ENCODE data around the gene SNIP1.

DNA sequence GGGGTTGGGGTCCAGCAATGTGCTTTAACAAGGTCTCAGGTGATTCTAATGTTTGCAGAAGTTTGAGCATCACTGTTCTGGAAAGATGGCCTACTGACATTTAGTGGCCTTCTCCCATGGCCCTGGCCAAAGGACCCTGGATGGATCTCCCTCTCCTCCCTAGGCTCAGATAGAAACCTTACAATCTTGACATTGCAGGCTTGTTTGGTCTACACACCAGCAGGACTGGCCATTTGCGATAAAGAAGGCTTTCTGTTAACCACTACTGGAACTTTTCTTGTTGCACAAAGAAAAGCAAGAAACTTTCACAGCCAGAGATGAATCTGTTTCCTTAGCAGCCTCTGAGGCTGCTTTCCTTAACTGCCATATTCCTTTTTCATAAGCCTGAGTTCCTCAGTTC lies 8.9 kb upstream of the SNIP1 start:
- TF ChIP-seq EZH2 (IDR thresholded peaks at IDR 0.05; ENCODE audit: borderline replicate concordance, low read length) = no peak
- TF ChIP-seq, protein P1, sequence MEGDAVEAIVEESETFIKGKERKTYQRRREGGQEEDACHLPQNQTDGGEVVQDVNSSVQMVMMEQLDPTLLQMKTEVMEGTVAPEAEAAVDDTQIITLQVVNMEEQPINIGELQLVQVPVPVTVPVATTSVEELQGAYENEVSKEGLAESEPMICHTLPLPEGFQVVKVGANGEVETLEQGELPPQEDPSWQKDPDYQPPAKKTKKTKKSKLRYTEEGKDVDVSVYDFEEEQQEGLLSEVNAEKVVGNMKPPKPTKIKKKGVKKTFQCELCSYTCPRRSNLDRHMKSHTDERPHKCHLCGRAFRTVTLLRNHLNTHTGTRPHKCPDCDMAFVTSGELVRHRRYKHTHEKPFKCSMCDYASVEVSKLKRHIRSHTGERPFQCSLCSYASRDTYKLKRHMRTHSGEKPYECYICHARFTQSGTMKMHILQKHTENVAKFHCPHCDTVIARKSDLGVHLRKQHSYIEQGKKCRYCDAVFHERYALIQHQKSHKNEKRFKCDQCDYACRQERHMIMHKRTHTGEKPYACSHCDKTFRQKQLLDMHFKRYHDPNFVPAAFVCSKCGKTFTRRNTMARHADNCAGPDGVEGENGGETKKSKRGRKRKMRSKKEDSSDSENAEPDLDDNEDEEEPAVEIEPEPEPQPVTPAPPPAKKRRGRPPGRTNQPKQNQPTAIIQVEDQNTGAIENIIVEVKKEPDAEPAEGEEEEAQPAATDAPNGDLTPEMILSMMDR (IDR thresholded peaks at IDR 0.05; ENCODE audit: low read length) = no peak
